ENCODE results near the gene PROK1.

DNA sequence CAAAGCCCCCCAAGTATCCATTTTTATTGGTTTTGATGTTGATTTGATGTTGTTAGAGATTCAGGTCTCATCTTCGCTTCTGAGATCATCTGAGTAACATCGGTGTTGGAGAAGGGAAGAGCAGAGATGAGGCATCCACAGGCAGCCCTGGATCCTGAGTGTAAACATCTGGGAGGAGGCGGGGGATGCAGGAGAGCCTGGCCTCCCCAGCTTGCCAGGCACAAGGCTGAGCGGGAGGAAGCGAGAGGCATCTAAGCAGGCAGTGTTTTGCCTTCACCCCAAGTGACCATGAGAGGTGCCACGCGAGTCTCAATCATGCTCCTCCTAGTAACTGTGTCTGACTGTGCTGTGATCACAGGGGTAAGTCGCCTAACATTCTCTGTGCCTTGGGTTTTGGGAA lies at the start of gene PROK1:
- TF ChIP-seq POLR2A (IDR thresholded peaks at IDR 0.05) (no peak), POLR2AphosphoS5 (IDR thresholded peaks at IDR 0.05) (no peak), EP300 (IDR thresholded peaks at IDR 0.05) (no peak)
- TF ChIP-seq, protein P1, sequence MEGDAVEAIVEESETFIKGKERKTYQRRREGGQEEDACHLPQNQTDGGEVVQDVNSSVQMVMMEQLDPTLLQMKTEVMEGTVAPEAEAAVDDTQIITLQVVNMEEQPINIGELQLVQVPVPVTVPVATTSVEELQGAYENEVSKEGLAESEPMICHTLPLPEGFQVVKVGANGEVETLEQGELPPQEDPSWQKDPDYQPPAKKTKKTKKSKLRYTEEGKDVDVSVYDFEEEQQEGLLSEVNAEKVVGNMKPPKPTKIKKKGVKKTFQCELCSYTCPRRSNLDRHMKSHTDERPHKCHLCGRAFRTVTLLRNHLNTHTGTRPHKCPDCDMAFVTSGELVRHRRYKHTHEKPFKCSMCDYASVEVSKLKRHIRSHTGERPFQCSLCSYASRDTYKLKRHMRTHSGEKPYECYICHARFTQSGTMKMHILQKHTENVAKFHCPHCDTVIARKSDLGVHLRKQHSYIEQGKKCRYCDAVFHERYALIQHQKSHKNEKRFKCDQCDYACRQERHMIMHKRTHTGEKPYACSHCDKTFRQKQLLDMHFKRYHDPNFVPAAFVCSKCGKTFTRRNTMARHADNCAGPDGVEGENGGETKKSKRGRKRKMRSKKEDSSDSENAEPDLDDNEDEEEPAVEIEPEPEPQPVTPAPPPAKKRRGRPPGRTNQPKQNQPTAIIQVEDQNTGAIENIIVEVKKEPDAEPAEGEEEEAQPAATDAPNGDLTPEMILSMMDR (IDR thresholded peaks at IDR 0.05) = no peak
